ENCODE results near the gene FCRLA.

FCRLA gene

DNA sequence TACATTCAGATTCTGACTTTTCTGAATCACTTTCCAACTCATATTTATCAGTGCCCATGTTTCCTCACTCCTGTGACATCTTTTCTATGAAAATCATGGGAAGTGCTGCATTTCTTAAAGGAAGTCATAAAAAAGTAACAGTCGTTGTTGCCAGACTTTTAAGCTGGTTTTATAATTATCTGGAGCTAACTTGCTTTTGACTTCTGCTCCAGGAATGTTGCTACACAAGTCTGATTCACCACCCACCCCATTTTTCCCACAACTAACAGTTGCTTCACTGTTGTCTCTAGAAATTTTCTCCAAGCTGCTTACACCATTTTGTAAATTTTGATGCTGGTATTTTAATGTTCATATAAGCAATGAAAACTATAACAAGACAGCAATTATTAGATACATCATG, 26.5 kb downstream of the FCRLA start:
- DNase-seq, result peak; percentile 93

GRCh38 chr1:161735837-161736236, 28.8 kb downstream of the FCRLA start:
- no peak for DNase-seq

- peak; percentile 50 for DNase-seq
These were observed 29.4 kb downstream of the FCRLA start for GRCh38 chr1:161736335-161736969.

DNA sequence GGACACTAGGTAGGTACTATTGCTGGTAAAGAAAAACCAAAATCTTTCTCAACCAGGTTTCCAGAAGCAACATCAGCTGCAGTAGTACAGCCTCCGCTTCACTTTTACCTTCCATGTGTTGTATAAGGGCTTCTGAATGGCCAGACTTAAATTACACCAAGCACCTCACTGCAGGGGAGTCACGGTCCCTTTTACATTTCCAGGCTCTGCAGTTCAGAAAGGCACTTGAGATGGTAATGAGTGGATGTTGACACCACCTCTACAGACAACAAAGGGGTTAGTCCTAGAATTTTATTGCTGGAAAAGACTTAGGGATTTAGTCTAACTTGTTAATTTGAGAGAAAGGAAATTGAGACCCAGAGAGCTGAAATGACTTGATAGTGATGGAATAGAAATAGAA, 30.6 kb downstream of the FCRLA start:
- DNase-seq, result no peak

GRCh38 chr1:161738627-161739287, 31.7 kb downstream of the FCRLA start:
- DNase-seq, result peak; percentile 81

DNA sequence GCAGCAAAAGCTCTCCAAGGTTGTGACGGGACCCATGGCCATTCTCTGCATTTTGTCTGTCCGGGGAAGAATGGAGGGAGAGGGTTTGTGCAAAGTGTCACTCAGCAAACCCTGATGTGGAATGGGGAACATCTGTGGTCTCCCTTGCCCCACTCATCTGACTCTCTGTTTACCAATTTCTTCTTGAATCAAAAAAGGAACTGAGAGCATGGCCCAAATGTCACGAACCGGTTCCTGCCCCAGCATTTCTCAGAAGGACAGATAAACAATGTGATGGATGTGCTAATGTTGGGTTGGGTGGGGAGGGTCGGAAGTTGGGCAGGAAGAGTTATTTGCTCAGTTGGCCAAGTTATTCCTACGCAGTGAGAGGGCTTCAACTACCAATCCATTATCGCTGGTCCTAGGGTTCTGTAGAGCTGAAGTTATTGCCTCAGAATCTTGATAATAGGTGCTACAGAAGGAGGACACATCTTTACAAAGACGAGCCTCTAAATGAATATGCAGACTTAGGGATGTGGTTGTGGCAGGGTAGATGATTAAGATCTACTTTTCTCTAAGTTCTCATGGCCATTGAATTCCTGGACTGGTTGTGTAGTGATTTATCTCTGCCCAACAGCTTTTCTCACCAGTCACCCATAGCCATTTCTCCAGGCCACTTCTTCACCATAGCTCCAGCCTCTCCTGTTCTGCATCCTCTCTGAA, 33.0 kb downstream of the FCRLA start:
- DNase-seq, result no peak

GRCh38 chr1:161740921-161741320, 33.9 kb downstream of the FCRLA start:
- DNase-seq, result no peak

DNA sequence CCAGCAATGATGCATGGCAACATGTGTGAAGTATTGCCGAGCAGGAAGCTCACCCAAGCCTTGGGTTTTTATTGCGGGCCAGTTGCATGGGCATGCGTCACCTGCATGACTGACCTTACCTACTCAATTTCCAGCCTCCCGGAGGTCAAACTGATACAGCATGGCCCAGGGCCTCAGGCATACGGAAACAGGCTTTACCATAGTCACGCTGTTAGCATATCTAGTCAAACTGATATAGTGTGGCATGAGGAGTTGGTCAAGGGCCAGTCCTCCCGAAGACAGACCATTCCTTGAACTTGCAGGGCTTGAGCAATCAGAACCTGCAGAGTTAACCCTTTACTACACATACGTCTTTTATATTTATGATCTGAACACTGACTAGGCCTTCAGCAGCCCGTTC, 36.2 kb downstream of the FCRLA start:
- no peak for DNase-seq

GRCh38 chr1:161747801-161748200, 40.8 kb downstream of the FCRLA start:
- DNase-seq, result no peak

- peak; percentile 98 for DNase-seq
These were observed 42.7 kb downstream of the FCRLA start, which contains the start of gene DUSP12 for GRCh38 chr1:161749509-161750407. Gene DUSP12, plus strand, starts transcription at chr1:161749786. Its CDS starts 16 bp downstream, at chr1:161749802.

DNA sequence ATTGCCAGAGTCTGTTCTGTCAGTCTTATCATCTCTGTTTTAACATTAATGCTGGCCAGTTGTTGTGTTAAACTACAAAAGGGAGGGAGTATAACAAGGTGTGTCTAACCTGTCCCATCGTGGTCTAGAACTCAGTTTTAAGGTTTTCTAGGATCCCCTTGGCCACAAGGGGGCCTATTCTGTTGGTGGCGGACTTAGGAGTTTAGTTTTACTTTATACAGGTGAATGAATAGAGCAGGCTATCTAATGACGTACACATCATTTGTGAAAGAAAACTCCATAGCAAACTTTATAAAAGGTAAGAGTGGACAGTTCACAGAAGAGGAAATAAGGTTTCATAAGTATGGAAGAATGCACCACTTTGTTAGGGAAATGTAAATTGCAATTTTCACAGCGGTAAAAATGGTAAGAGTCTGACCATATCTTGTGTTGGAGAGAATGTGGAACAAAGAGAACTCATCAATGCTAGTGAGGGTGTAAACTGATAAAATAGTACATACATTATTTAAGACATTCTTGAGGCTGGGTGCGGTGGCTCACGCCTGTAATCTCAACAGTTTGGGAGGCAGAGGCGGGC, 56.6 kb downstream of the FCRLA start:
- DNase-seq, result no peak
